Activated CD4-positive, alpha-beta T cell treated with anti-CD3 and anti-CD28 coated beads, Interleukin-2, amount 50 U/mL, for 1 hour (primary cell): Measurements from ENCODE around the gene FANCI.

Experiments used
- DNase-seq: peaks from one replicate; pipeline ENCODE4 v3.0.0-alpha.2; 2020

The FANCI gene

GRCh38 chr15:89363770-89364169 lies 120.0 kb downstream of the FANCI start:
- DNase-seq: no peak

DNA sequence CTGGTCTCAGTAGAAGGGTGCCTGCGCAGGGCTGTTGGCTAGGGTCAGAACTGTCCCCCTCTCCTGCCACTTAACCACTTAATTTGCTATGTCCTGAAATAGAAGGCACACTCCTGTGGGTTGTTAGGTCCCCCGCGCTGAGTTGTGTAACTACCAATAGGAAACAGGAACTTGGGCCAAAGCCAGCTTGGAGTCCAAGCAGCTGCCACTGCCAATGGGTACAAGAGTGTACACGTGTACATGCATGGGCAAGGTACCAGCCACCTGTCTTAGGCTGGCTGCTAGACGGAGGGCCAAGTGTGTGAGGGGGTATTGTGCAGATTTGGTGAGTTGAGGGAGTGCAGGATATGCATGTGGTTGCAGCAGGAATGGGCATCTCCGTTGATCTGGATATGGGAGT lies 120.6 kb downstream of the FANCI start:
- DNase-seq: no peak

DNA sequence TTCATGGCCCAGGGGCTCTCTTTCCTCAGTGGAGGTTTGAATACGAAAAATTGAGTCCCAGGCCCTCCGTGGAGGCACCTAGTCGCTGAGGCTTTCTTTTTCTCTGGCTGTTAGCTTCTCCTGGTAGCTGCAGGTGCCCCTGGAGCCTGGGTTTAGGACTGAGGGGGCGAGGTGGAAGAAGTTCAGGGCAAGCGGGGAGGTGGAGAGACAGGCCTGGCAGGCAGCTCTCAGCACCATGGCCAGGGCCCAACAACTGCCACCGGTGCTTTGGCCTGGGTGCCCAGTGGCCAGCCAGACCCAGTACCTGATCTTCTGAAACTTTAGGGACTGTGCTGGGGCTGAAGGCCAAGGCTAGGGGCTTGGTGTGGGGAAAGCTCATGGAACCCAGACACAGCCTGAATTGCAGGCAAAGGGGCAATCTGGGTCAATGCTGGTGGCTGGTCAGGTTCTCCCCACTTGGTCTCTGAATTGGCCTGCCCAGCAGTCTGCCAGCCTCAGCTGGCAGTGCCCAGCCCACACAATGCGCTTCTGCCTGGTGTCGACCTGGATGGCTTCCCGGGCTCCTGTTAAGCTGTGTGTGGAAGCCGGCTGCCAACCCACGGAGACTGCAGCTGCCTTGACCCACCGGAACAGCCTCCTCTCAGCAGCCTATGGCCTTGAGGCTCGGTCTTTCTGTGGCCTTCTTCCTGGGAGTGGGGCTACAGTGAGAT lies 121.1 kb downstream of the FANCI start:
- no peak for DNase-seq

DNA sequence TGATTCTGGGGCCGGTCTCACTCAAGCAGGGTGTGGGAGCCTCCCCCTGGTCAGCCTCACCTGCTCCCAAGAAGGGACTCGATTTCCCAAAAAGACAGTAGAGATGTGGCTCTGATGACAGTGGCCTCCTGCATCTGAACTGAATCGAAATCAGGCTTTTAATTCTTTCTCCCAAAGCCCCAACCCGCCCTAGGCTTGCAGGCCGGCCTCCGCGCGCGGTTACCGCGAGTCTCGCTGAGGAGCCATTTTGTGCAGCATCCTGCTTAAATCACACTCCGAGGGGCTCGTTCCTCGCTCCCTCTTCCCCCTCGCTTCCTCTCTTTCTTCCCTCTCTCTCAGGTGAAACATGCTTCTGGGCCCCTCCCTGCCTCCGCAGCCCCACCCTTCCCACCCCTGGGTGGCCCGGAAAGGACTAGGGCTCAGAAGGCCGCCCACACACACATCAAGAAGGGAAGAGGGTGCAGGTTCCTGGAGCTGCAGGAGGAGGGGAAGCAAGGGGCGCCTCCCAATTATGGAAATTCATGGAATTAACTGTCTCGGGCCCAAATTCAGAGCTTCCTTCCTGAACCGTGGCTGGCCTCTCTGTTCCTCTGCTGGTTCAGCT lies 121.8 kb downstream of the FANCI start:
- DNase-seq: no peak
